ENCODE measurements around the gene VGF.
"Not testable (repeated sequence)": the region's sequence is repeated elsewhere in the genome, so short reads cannot be mapped to it uniquely, and the experiment has no call there.

Gene VGF

DNA sequence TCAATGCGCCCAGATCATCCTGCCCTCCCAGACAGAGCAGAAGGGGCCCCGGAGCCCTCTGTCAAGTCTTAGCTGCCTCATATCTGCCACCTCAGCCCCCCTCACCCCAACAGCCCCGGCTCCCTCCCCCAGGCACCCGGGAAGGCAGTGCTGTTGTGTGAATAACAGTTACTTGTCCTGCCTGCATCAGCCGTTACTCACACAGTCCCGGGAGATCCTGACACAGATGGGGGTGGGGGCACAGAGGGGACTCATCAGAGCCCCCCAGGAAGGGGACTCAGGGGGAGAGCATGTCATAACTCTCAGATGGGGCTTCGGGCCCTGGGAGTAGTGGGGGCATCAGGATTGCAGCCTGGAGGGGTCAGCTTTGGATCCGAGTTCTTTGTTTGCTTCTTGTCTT lies 50.9 kb downstream of the VGF start:
- no peak for DNase-seq

DNA sequence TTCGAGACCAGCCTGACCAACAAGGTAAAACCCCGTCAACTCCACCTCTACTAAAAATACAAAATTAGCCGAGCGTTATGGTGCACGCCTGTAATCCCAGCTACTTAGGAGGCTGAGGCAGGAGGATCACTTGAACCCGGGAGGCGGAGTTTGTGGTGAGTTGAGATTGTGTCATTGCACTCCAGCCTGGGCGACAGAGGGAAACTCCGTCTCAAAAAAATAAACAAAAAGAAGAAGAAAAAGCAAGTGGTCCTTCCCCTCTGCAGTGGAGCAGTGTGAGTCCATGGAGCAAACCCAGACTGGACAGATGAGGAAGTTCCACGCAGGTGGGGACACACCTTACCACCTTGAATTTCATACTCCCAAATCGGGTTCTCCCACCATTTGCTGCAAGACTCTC lies 51.5 kb downstream of the VGF start:
- DNase-seq, result no peak

- DNase-seq, result not testable (repeated sequence)
Measured at GRCh38 chr7:101113140-101113539, 52.2 kb downstream of the VGF start.
